ENCODE data around the gene GPR146. TPM values are rescaled to one million over a fixed set of nuclear protein-coding genes. Genes with fewer than 3 reads are reported as not detected.
A peak's percentile ranks its signal among the peaks of the same experiment; 100 is the strongest.

GPR146 gene
- total and polyA plus RNA-seq, 2 of the 13 experiments (the other 11 are each of a cell fraction or from before 2014, with no cell fraction given), result 2.0 to 15.9 TPM

- TF ChIP-seq PBX3 (CRISPR knock-in tag; IDR thresholded peaks at IDR 0.05; ENCODE audit: borderline replicate concordance) (no peak), ZNF512 (CRISPR knock-in tag; IDR thresholded peaks at IDR 0.05) (no peak), LCORL (IDR thresholded peaks at IDR 0.05) (no peak), LCORL (CRISPR knock-in tag; IDR thresholded peaks at IDR 0.05) (no peak), FLYWCH1 (CRISPR knock-in tag; IDR thresholded peaks at IDR 0.05) (no peak), NR2F6 (IDR thresholded peaks at IDR 0.05) (no peak), NR2F6 (CRISPR knock-in tag; IDR thresholded peaks at IDR 0.05) (no peak), ZFP36L1 (CRISPR knock-in tag; IDR thresholded peaks at IDR 0.05) (no peak), ZNF609 (CRISPR knock-in tag; IDR thresholded peaks at IDR 0.05; ENCODE audit: borderline replicate concordance) (0 out of 2 replicates have a peak, but pooled peaks have one; percentile 20), THAP11 (CRISPR knock-in tag; IDR thresholded peaks at IDR 0.05) (no peak), ZBTB33 (CRISPR knock-in tag; IDR thresholded peaks at IDR 0.05) (peak; percentile 94), ZNF616 (CRISPR knock-in tag; IDR thresholded peaks at IDR 0.05; ENCODE audit: low read depth) (no peak), TARDBP (CRISPR knock-in tag; IDR thresholded peaks at IDR 0.05) (no peak), TCF12 (IDR thresholded peaks at IDR 0.05) (no peak), TCF12 (CRISPR knock-in tag; IDR thresholded peaks at IDR 0.05) (0 out of 2 replicates have a peak, but pooled peaks have one; percentile 11), TBX2 (CRISPR knock-in tag; IDR thresholded peaks at IDR 0.05; ENCODE audit: borderline replicate concordance) (peak; percentile 45; the same call in 1 of the 2 replicates), ZNF761 (CRISPR knock-in tag; conservative IDR thresholded peaks at IDR 0.05) (no peak), NRL (CRISPR knock-in tag; IDR thresholded peaks at IDR 0.05; ENCODE audit: borderline replicate concordance) (0 out of 2 replicates have a peak, but pooled peaks have one; percentile 28)
Observed at GRCh38 chr7:1096156-1097119, 52.1 kb downstream of the GPR146 start (continued).

All from HepG2 (cell line).